Fibroblast of pulmonary artery (primary cell): ENCODE measurements around the gene TRMT61A.
A peak's percentile ranks its signal among the peaks of the same experiment; 100 is the strongest.

Experiments
- DNase-seq: peaks from one replicate; pipeline ENCODE4 v3.0.0-alpha.2; 2010; ENCODE audit warnings: low read depth
- H3K4me3 ChIP-seq: replicated peaks from 2 replicates; pipeline ENCODE4 v1.5.1; 2011; ENCODE audit warnings: low read depth, mild to moderate bottlenecking, control low read depth, low read length, moderate library complexity
- TF ChIP-seq, protein P1 (sequence below): IDR thresholded peaks from 2 replicates; pipeline ENCODE4 v1.5.1; 2011; ENCODE audit warnings: mild to moderate bottlenecking, control low read depth, low read length, inconsistent platforms; ENCODE audit errors: missing control alignments

Gene TRMT61A

DNA sequence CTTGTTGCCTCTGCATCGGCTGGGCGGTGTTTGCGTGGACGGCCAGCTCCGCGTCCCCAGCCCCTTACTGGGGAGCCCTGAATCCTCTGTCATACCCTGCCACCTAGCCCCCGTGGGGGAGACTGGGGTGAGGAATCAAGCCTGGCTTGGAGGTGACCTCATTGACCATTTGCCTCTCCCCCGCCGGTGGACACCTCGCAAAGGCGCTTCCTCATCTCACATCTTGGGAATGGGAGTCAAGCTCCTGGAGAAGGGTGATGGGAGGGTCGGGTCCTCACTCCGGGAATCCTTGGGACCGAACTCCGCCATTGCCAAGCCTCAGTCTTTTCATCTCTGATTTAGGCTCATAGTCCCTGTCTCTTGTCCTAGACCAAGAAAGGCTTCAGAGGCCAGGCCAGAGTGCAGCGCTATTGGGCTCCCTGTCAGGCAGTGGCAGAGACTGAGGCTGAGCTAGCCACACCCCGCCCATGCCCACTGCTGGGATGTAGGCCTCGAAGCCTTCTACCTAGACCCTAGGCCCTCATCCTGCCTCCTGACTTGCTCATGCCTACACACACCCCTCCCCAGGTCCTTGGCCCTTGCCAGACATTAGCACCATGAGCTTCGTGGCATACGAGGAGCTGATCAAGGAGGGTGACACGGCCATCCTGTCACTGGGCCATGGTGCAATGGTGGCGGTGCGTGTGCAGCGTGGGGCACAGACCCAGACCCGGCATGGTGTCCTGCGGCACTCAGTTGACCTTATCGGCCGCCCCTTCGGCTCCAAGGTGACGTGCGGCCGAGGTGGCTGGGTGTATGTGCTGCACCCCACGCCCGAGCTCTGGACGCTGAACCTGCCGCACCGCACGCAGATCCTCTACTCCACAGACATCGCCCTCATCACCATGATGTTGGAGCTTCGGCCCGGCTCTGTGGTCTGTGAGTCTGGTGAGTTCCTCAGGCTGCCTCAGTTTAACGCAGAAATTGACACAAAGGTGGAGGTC, 678 bp downstream of the TRMT61A start:
- H3K4me3 ChIP-seq = peak overlapping the region; percentile 90
- TF ChIP-seq, protein P1, sequence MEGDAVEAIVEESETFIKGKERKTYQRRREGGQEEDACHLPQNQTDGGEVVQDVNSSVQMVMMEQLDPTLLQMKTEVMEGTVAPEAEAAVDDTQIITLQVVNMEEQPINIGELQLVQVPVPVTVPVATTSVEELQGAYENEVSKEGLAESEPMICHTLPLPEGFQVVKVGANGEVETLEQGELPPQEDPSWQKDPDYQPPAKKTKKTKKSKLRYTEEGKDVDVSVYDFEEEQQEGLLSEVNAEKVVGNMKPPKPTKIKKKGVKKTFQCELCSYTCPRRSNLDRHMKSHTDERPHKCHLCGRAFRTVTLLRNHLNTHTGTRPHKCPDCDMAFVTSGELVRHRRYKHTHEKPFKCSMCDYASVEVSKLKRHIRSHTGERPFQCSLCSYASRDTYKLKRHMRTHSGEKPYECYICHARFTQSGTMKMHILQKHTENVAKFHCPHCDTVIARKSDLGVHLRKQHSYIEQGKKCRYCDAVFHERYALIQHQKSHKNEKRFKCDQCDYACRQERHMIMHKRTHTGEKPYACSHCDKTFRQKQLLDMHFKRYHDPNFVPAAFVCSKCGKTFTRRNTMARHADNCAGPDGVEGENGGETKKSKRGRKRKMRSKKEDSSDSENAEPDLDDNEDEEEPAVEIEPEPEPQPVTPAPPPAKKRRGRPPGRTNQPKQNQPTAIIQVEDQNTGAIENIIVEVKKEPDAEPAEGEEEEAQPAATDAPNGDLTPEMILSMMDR = no peak
- no peak for DNase-seq

DNA sequence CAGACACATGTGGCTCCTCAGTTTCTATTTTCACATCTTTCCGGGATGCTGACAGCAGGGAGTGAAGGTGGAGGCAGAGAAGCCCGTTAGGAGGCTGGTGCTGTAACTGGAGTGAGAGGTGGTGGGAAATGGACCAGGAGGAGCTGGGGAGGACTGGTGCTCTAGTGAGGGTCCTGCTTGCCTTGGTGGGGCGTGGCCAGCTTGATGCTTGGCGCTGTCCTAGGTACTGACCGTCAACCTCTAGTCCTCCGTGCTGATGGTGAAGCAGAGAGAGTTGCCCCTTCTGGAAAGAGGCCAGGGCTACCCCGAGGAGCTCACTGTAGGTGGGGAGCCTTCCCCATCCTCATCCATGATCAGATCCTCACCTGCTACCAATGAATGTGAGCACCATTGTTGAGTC, 1.4 kb downstream of the TRMT61A start:
- TF ChIP-seq, protein P1 = no peak
- H3K4me3 ChIP-seq = no peak overlapping the region
- DNase-seq = peak; percentile 36

DNA sequence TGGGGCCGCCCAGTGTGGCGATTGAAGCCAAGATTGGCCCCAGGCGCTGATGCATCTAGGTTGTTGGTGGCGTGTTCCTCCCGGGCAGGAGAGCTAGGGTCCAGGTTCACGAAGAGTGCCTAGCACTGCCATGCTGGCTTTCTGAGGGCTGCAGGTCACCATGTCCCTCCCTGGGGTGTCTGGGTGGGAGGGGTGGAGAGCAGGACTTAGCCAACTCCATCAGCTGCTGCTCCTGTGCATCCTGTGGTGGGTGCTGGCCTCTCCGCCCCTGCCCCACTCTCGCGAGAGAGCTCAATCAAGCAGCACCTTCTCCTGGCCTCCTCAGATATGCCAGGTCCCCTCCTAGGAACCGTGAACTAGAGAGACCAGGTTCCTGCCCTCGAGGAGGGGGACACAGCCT, 1.8 kb downstream of the TRMT61A start:
- H3K4me3 ChIP-seq = no peak overlapping the region
- TF ChIP-seq, protein P1 = no peak

DNA sequence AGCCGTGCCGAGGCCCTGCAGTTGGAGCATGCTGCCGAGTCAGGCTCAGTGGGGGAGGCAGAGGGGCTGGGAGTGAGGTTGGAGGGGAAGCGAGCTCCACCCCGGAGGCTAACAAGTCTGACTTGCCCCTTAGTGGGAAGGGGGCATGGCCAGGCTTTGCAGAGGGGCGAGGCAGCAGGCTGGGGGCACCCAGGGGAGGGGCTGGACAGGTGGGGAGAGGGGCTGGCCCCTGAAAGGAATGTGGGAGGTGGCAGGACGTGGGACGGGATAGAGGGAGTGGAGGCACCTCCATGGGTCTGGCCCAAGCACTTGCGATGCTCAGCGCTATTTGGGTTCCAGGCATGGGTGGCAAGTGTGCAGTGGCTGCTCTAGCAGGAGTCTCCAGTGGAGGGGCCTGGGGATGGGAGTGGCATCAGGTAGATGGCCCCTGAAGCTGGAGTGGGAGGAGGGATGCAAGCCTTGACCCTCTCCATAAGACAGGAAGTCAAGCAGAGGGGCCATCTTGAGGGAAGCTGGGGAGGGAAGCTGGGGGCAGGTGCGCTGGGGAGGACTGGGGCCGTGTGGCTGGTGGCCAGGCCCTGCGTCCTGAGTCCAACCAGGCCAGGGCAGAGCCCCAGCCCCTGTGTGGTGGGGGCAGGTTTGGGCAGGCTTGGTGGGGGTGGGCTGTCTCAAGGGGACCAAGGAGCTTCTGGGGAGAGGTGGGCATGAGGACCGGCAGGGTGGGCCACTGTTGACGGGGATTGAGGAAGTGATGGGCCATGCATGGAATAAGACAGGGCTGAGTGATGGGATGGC, 2.6 kb downstream of the TRMT61A start:
- DNase-seq = no peak
- H3K4me3 ChIP-seq = no peak overlapping the region
- TF ChIP-seq, protein P1 = no peak

More for the DNA sequence above, 1.8 kb downstream of the TRMT61A start:
- no peak for DNase-seq

DNA sequence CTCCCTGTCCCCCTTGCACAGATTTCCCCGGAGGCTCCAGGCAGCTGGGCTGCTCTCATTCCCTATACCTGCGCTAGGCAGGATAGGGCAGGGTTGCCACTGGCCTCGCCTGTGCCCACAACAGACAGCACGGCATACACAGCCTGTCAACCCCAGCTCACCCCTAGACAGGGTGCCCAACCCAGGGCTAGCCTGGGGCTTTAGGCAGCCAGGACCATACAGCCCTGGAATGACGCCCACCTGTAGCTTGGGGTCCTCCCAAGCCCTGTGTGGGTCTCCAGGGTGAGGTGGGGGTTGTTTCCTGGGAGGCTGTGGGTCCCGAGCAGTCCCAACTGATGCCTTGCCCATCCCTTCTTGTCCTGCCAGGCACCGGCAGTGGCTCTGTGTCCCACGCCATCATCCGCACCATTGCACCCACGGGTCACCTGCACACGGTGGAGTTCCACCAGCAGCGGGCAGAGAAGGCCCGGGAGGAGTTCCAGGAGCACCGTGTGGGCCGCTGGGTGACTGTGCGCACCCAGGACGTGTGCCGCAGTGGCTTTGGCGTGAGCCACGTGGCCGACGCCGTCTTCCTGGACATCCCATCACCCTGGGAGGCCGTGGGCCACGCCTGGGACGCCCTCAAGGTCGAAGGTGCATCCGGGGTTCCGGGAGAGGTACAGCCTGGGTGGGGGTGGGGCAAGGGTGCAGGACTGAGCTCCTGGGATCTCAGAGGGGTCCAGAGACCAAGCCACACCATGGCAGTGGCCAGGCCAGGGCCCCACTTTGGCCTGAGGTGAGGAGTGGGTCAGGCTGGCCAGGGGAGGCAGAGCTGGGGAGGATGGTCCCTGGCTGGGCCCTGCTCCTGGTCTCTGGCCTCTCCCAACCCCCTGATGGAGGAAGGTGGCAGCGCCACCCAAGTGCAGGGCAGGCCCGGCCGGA, 3.5 kb downstream of the TRMT61A start:
- H3K4me3 ChIP-seq = no peak overlapping the region
- DNase-seq = no peak
- TF ChIP-seq, protein P1 = no peak

DNA sequence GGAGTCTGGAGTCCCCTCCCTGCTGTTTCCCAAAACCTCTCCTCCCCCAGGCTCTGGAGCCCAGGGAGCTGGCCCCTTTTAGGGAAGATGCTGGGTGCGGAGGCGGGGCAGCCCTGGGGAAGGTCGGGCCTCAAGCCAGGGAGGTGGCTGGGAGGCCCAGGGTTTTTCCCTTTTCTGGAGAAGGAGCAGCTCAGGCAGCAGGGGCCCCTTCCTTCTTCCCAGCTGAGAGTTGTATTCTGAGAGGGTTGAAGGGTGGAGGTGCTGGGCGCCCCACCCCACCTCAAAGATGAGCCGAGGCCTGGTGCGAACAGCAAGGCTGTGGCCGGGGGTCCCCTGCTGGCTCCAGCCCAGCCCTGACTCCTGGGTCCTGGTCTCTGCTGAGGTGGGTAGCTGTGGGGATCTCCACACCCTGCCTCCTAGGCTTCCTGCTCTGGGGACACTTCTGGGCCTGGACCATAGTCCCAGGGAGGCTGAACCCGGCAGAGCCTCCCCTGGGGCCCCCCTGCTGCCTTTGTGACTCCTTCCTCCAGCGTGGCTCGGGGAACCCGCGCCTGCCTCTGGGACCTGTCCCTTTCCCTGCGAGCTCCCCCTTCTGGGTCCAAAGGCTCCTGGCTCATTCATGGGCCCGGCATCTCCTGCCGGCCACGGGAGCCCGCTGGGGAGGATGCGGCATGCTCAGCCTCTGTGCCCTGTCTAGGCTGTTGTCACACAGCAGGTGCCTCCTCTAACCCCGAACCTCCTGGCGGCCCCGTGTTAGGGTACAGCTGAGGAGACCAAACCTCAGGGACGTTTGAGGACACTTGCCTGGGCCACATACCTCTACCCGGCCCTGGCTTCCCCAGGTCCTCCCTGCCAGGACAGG, 4.4 kb downstream of the TRMT61A start:
- H3K4me3 ChIP-seq = no peak overlapping the region
- no peak for DNase-seq
- TF ChIP-seq, protein P1 = no peak
